ENCODE data around the gene CDK6. TPM values are rescaled to one million over a fixed set of nuclear protein-coding genes. Genes with fewer than 3 reads are reported as not detected.

Gene CDK6
- total RNA-seq, 4 donors from 2014 or later: 22.2 to 45.4 (median 36.4) TPM

DNA sequence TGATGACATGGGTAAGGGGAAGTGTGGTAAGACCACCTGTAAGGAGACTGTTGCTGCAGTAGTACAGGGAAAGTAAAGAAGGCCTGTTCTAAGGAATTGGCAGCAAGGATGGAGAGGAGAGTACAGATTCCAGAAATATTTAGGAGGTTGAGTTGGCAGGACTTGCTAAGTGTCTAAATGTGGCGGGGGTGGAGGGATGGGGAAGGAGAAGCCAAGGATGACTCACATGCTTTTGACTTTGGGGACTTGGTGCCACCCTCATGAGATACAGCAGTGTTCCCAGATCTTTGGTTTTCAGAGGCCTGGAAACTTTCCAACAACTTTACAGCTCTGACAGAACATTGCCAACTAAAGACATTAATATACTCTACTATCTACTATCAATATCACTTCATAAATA lies 45.4 kb downstream of the CDK6 start:
- peaks cover 0 to 10% (median 5%) of the 10 kb centered on the region in 4 donors for H3K9me3 ChIP-seq
- peaks cover 46 to 60% (median 57%) of the 10 kb centered on the region in 4 donors for H3K4me1 ChIP-seq
- TF ChIP-seq, protein P1, sequence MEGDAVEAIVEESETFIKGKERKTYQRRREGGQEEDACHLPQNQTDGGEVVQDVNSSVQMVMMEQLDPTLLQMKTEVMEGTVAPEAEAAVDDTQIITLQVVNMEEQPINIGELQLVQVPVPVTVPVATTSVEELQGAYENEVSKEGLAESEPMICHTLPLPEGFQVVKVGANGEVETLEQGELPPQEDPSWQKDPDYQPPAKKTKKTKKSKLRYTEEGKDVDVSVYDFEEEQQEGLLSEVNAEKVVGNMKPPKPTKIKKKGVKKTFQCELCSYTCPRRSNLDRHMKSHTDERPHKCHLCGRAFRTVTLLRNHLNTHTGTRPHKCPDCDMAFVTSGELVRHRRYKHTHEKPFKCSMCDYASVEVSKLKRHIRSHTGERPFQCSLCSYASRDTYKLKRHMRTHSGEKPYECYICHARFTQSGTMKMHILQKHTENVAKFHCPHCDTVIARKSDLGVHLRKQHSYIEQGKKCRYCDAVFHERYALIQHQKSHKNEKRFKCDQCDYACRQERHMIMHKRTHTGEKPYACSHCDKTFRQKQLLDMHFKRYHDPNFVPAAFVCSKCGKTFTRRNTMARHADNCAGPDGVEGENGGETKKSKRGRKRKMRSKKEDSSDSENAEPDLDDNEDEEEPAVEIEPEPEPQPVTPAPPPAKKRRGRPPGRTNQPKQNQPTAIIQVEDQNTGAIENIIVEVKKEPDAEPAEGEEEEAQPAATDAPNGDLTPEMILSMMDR (IDR thresholded peaks at IDR 0.05): no peak
- no peak for TF ChIP-seq EP300 (IDR thresholded peaks at IDR 0.05)
- TF ChIP-seq POLR2A (IDR thresholded peaks at IDR 0.05; ENCODE audit: low read depth): no peak
- TF ChIP-seq POLR2AphosphoS5 (IDR thresholded peaks at IDR 0.05): peak in 1 of 2 donors; percentile 35
- intact Hi-C loops (cut with DNase I): no loop called here
- H3K36me3 ChIP-seq: no peaks in the 10 kb centered on the region
- no peak overlapping the region for H3K4me3 ChIP-seq
- WGBS: 29% methylated on average over 1 of the region's 1 CpG
- DNase-seq (ENCODE audit: extremely low spot score): no peak
- H3K27me3 ChIP-seq: no peaks in the 10 kb centered on the region
- H3K27ac ChIP-seq (replicated peaks in 1 of 4): peak overlapping the region; percentile 29 to 57 (median 35)

DNA sequence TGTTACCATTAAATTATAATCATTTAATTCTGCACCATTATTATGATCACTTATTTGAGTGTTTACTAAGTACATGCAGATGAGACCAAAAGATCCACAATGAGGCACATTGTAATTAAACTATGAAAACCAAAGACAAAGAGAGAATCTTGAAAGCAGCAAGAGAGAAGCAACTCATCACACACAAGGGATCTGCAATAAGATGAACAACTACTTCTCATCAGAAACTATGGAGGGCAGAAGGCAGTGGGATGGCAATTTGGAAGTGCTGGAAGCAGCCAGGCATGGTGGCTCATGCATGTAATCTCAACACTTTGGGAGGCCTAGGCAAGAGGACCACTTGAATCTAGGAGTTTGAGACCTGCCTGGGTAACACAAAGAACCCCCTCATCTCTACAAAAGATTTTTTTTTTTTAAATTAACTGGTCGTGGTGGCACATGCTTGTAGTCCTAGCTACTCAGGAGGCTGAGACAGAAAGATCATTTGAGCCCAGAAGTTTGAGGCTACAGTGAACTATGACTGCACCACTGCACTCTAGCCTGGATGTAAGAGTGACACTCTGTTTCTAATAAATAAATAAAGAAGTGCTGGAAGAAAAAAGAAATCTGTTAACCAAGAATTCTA lies 47.7 kb downstream of the CDK6 start:
- Histone ChIP-seq H3K27ac (replicated peaks in 1 of 4) (no peak overlapping the region), H3K9me3 (peaks cover 0 to 10% (median 5%) of the 10 kb centered on the region in 4 donors), H3K27me3 (no peaks in the 10 kb centered on the region), H3K36me3 (no peaks in the 10 kb centered on the region), H3K4me1 (peaks cover 41 to 52% (median 49%) of the 10 kb centered on the region in 4 donors), H3K4me3 (no peak overlapping the region)
- intact Hi-C loops (cut with DNase I): no loop called here
- TF ChIP-seq EP300 (IDR thresholded peaks at IDR 0.05): no peak
- no peak for TF ChIP-seq POLR2A (IDR thresholded peaks at IDR 0.05; ENCODE audit: low read depth)
- TF ChIP-seq, protein P1 (IDR thresholded peaks at IDR 0.05): no peak
- TF ChIP-seq POLR2AphosphoS5 (IDR thresholded peaks at IDR 0.05): no peak
- DNase-seq (ENCODE audit: extremely low spot score): no peak
- 100% methylated on average over 1 of the region's 1 CpG for WGBS

DNA sequence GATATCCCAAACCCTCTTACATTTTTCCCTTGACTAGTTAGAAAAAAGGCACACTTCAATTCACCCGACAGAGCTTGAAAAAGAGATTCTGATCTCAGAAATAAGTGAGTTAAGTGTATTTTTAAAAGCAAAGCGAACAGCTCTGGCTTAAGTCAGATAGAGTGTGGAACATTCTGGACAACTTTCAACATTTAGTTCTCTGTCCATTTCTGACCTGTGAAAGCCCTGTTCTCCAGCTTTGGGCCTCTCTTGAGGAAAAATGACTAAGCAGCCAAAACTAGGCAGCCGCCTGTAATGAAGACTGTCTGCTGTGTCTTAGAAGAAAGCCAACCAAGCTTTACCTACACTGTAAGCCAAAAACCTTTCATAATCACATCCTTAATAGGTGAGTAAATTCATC lies 50.5 kb downstream of the CDK6 start:
- WGBS: 14% methylated on average over 3 of the region's 3 CpGs
- Histone ChIP-seq H3K4me3 (no peak overlapping the region), H3K27ac (replicated peaks in 1 of 4) (peak overlapping the region; percentile 62 to 79 (median 70)), H3K9me3 (peaks cover 0 to 10% (median 5%) of the 10 kb centered on the region in 4 donors), H3K36me3 (no peaks in the 10 kb centered on the region), H3K27me3 (no peaks in the 10 kb centered on the region), H3K4me1 (peaks cover 50 to 65% (median 56%) of the 10 kb centered on the region in 4 donors)
- DNase-seq (ENCODE audit: extremely low spot score): no peak
- peak; percentile 14 to 56 for TF ChIP-seq POLR2AphosphoS5 (IDR thresholded peaks at IDR 0.05)
- TF ChIP-seq, protein P1 (IDR thresholded peaks at IDR 0.05): no peak
- intact Hi-C loops (cut with DNase I): no loop called here

DNA sequence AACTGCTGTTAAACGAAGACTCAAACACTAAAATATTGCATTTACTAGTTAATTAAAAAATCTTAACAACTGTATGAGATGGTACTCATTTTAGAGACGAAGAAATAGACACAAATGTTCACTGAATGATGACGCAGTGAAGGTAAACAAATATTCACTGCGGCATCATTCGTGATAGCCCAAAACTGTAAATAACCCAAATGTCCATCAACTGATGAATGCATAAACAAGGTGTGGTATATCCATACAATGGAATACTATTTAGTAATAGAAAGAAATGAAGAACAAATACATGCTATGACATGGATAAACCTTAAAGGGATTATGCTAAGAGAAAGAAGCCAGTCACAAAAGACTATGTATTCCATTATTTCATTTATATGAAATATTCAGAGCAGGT lies 51.4 kb downstream of the CDK6 start:
- peaks cover 0 to 10% (median 5%) of the 10 kb centered on the region in 4 donors for H3K9me3 ChIP-seq
- intact Hi-C loops (cut with DNase I): no loop called here
- no peaks in the 10 kb centered on the region for H3K36me3 ChIP-seq
- DNase-seq (ENCODE audit: extremely low spot score): no peak
- H3K4me1 ChIP-seq: peaks cover 50 to 64% (median 53%) of the 10 kb centered on the region in 4 donors
- H3K27me3 ChIP-seq: no peaks in the 10 kb centered on the region
- H3K27ac ChIP-seq (replicated peaks in 1 of 4): peak overlapping the region; percentile 62 to 79 (median 70)
- no peak overlapping the region for H3K4me3 ChIP-seq
- TF ChIP-seq EP300 (IDR thresholded peaks at IDR 0.05): no peak
- 91% methylated on average over 5 of the region's 5 CpGs for WGBS

DNA sequence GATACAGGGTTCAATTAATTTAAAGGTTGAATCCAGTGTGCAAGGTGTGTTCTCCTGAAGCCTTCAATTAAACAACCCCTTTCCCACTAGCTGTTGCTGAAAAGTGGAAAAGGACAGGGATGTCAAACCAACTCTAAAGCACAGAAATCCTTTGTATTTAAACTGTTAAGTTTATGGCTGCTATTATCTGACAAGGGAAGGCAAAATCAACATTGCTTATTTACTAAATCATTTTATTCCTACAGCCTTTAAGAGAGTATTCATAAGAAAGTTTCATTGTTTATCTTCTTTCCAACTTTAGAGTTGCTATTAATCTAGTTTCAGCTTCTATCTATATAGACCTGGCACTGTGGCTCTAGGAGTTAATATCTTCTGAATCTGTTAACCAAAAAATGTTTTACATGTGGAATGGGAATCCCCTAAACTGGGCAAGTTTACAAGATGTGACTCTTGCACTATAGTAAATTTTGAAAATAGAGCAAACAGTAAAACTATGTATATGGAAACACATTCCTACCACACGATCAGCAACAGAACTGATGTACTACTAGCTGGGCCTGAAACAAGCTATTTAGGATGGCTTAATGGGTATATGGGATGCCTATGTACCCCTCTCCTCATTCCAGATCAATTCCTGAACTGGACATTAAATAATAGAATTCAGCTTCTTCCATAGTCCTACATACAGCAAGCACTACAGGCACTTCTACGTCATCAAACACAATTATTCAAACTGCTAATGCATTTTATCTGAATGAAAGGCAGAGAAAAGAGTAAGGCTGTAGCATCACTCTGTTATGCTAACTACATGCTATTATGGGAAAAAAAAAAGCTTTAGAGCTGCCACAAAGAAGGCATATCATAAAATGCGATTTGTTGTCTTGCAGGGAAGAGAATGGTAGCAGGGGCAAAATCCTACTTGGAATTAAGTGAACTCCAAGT lies 52.8 kb downstream of the CDK6 start:
- H3K4me3 ChIP-seq: no peak overlapping the region
- intact Hi-C loops (cut with DNase I): no loop called here
- TF ChIP-seq, protein P1 (IDR thresholded peaks at IDR 0.05): no peak
- TF ChIP-seq EP300 (IDR thresholded peaks at IDR 0.05) (no peak), POLR2A (IDR thresholded peaks at IDR 0.05; ENCODE audit: low read depth) (no peak), POLR2AphosphoS5 (IDR thresholded peaks at IDR 0.05) (no peak)
- no peaks in the 10 kb centered on the region for H3K27me3 ChIP-seq
- DNase-seq (ENCODE audit: extremely low spot score): no peak
- H3K4me1 ChIP-seq: peaks cover 61 to 73% (median 67%) of the 10 kb centered on the region in 4 donors
- H3K27ac ChIP-seq (replicated peaks in 1 of 4): peak overlapping the region in 3 of 4 donors; percentile 3 to 79 (median 69)
- no peaks in the 10 kb centered on the region for H3K36me3 ChIP-seq
- H3K9me3 ChIP-seq: peaks cover 0 to 4% (median 1%) of the 10 kb centered on the region in 4 donors
- WGBS: 79% methylated on average over 3 of the region's 3 CpGs
